ENCODE measurements around the gene HSDL1. TPM values are rescaled to one million over a fixed set of nuclear protein-coding genes. Genes with fewer than 3 reads are reported as not detected.
A peak's percentile ranks its signal among the peaks of the same experiment; 100 is the strongest.

The HSDL1 gene
- total RNA-seq, 2 donors from 2014 or later = 14.6 to 15.4 TPM

GRCh38 chr16:84150926-84151325 is 5.9 kb upstream of the HSDL1 start:
- Histone ChIP-seq H3K27me3 (no peaks in the 10 kb centered on the region), H3K4me1 (no peaks in the 10 kb centered on the region), H3K36me3 (no peaks in the 10 kb centered on the region), H3K4me3 (no peak overlapping the region), H3K27ac (no peak overlapping the region), H3K9me3 (no peaks in the 10 kb centered on the region)
- no peak for DNase-seq (ENCODE audit: low spot score)
- no peak for TF ChIP-seq CTCF (IDR thresholded peaks at IDR 0.05)

- Histone ChIP-seq H3K27ac (peak overlapping the region; percentile 80 to 94), H3K36me3 (no peaks in the 10 kb centered on the region), H3K4me1 (peaks cover 0 to 18% of the 10 kb centered on the region in 2 donors), H3K4me3 (peak overlapping the region; percentile 99), H3K27me3 (no peaks in the 10 kb centered on the region), H3K9me3 (no peaks in the 10 kb centered on the region)
- DNase-seq (ENCODE audit: low spot score) = no peak
- no peak for TF ChIP-seq CTCF (IDR thresholded peaks at IDR 0.05)
Observed at GRCh38 chr16:84144209-84144858, 643 bp downstream of the HSDL1 start.

GRCh38 chr16:84143784-84144199 is 1.2 kb downstream of the HSDL1 start:
- Histone ChIP-seq H3K4me3 (peak overlapping the region in 1 of 2 donors; percentile 99), H3K36me3 (no peaks in the 10 kb centered on the region), H3K27ac (peak overlapping the region in 1 of 2 donors; percentile 94), H3K9me3 (no peaks in the 10 kb centered on the region), H3K27me3 (no peaks in the 10 kb centered on the region), H3K4me1 (peaks cover 0 to 18% of the 10 kb centered on the region in 2 donors)
- DNase-seq (ENCODE audit: low spot score) = no peak
- TF ChIP-seq CTCF (IDR thresholded peaks at IDR 0.05) = no peak

- Histone ChIP-seq H3K27ac (no peak overlapping the region), H3K27me3 (no peaks in the 10 kb centered on the region), H3K9me3 (no peaks in the 10 kb centered on the region), H3K36me3 (no peaks in the 10 kb centered on the region), H3K4me1 (peaks cover 0 to 18% of the 10 kb centered on the region in 2 donors), H3K4me3 (no peak overlapping the region)
- no peak for TF ChIP-seq CTCF (IDR thresholded peaks at IDR 0.05)
- DNase-seq (ENCODE audit: low spot score) = no peak
Observed at GRCh38 chr16:84143081-84143480, 1.9 kb downstream of the HSDL1 start.

- no peak for TF ChIP-seq CTCF (IDR thresholded peaks at IDR 0.05)
- H3K9me3 ChIP-seq = no peaks in the 10 kb centered on the region
- no peak overlapping the region for H3K4me3 ChIP-seq
Observed at GRCh38 chr16:84141143-84141670, 3.8 kb downstream of the HSDL1 start.

More at GRCh38 chr16:84141143-84141670, 3.8 kb downstream of the HSDL1 start:
- H3K27ac ChIP-seq = no peak overlapping the region
- peaks cover 0 to 28% of the 10 kb centered on the region in 2 donors for H3K4me1 ChIP-seq
- no peaks in the 10 kb centered on the region for H3K27me3 ChIP-seq
- DNase-seq (ENCODE audit: low spot score) = no peak
- no peaks in the 10 kb centered on the region for H3K36me3 ChIP-seq

Measured in right atrium auricular region (tissue), 2 donors.